Astrocyte (in vitro differentiated cells and primary cell): ENCODE measurements around the gene RAB11FIP4. TPM values are rescaled to one million over a fixed set of nuclear protein-coding genes. Genes with fewer than 3 reads are reported as not detected.

Source experiments
- DNase-seq: peaks from one replicate; pipeline ENCODE4 v3.0.0-alpha.2; 2010; ENCODE audit warnings: low read depth
- FAIRE-seq: peaks from 2 replicates; lab custom pipeline; 2011; peaks lifted over from hg19 to GRCh38; lab: Jason Lieb, UNC
- H2AFZ ChIP-seq: 2 replicates; pipeline ENCODE4 v1.6.0; 2012; ENCODE audit warnings: low read depth, low read length, inconsistent platforms
- H3K27ac ChIP-seq: 2 replicates; pipeline ENCODE4 v1.5.1; 2011; ENCODE audit warnings: low read depth, low read length, inconsistent platforms
- H3K27me3 ChIP-seq: 2 replicates; pipeline ENCODE4 v1.6.0; 2011; ENCODE audit warnings: low read length, inconsistent platforms; ENCODE audit not compliant: insufficient read depth
- H3K36me3 ChIP-seq: 2 replicates; pipeline ENCODE4 v1.5.1; 2011; ENCODE audit warnings: low read length, inconsistent platforms; ENCODE audit not compliant: insufficient read depth
- H3K4me1 ChIP-seq: 2 replicates; pipeline ENCODE4 v1.5.1; 2011; ENCODE audit warnings: low read length, inconsistent platforms; ENCODE audit not compliant: insufficient read depth
- H3K4me2 ChIP-seq: 2 replicates; pipeline ENCODE4 v1.6.0; 2012; ENCODE audit warnings: low read length, inconsistent platforms
- H3K4me3 ChIP-seq: 2 replicates; pipeline ENCODE4 v1.5.1; 2011; ENCODE audit warnings: low read depth, mild to moderate bottlenecking, low read length, inconsistent platforms; ENCODE audit not compliant: insufficient read depth
- H3K79me2 ChIP-seq: 2 replicates; pipeline ENCODE4 v1.6.0; 2012; ENCODE audit warnings: mild to moderate bottlenecking, low read length, inconsistent platforms; ENCODE audit not compliant: insufficient read depth
- H3K9ac ChIP-seq: 2 replicates; pipeline ENCODE4 v1.6.0; 2012; ENCODE audit warnings: mild to moderate bottlenecking, low read length, inconsistent platforms
- H3K9me3 ChIP-seq: 2 replicates; pipeline ENCODE4 v1.5.1; 2012; ENCODE audit warnings: low read depth, mild to moderate bottlenecking, low read length, inconsistent platforms; ENCODE audit not compliant: insufficient read depth
- H4K20me1 ChIP-seq: 2 replicates; pipeline ENCODE4 v1.6.0; 2012; ENCODE audit warnings: low read length, inconsistent platforms; ENCODE audit not compliant: insufficient read depth
- H3K27ac Mint-ChIP-seq: one replicate; pipeline ENCODE4 v1.8.0; 2021; ENCODE audit warnings: mild to moderate bottlenecking, mixed read lengths; ENCODE audit not compliant: unreplicated experiment
- H3K27me3 Mint-ChIP-seq: one replicate; pipeline ENCODE4 v1.8.0; 2021; ENCODE audit warnings: low read depth, mixed read lengths; ENCODE audit not compliant: unreplicated experiment
- H3K36me3 Mint-ChIP-seq: one replicate; pipeline ENCODE4 v1.8.0; 2021; ENCODE audit warnings: low read depth, mixed read lengths; ENCODE audit not compliant: unreplicated experiment
- H3K4me1 Mint-ChIP-seq: one replicate; pipeline ENCODE4 v1.8.0; 2021; ENCODE audit warnings: low read depth, mixed read lengths; ENCODE audit not compliant: unreplicated experiment
- H3K4me3 Mint-ChIP-seq: one replicate; pipeline ENCODE4 v1.8.0; 2021; ENCODE audit warnings: mild to moderate bottlenecking, moderate library complexity, mixed read lengths; ENCODE audit not compliant: unreplicated experiment
- H3K9me3 Mint-ChIP-seq: one replicate; pipeline ENCODE4 v1.8.0; 2021; ENCODE audit warnings: mild to moderate bottlenecking, mixed read lengths; ENCODE audit not compliant: unreplicated experiment
- CTCF ChIP-seq: IDR thresholded peaks from 2 replicates; pipeline ENCODE4 v1.5.1; 2011; ENCODE audit warnings: low read depth, mild to moderate bottlenecking, inconsistent platforms, low read length, moderate library complexity; ENCODE audit not compliant: insufficient read depth
- EZH2 ChIP-seq: IDR thresholded peaks from 2 replicates; pipeline ENCODE4 v1.6.1; 2012; ENCODE audit warnings: mild to moderate bottlenecking, low read length, inconsistent platforms; ENCODE audit not compliant: insufficient read depth
- total RNA-seq: library from RNA; stranded (reverse); gene quantifications from 2 replicates; pipeline ENCODE4 v1.2.1, GENCODE V29; 2021

RAB11FIP4 gene
- total RNA-seq, 1 donor from 2014 or later: 4.4 TPM

GRCh38 chr17:31568539-31568938, 177.1 kb downstream of the RAB11FIP4 start:
- no peaks in the 10 kb centered on the region for H3K9me3 ChIP-seq
- peaks cover 27% of the 10 kb centered on the region for H3K4me1 Mint-ChIP-seq
- no peak overlapping the region for H3K4me2 ChIP-seq
- no peak overlapping the region for H2AFZ ChIP-seq
- peaks cover 68% of the 10 kb centered on the region for H3K4me1 ChIP-seq
- peaks cover 99% of the 10 kb centered on the region for H3K79me2 ChIP-seq
- peaks cover 2% of the 10 kb centered on the region for H3K36me3 Mint-ChIP-seq
- FAIRE-seq: no peak
- no peak for TF ChIP-seq CTCF
- H3K27ac ChIP-seq: no peak overlapping the region
- H3K27ac Mint-ChIP-seq: no peak overlapping the region
- no peaks in the 10 kb centered on the region for H3K27me3 Mint-ChIP-seq
- no peak overlapping the region for H3K4me3 Mint-ChIP-seq
- DNase-seq: no peak
- no peak overlapping the region for H3K4me3 ChIP-seq
- H4K20me1 ChIP-seq: peaks cover 96% of the 10 kb centered on the region
- peaks cover 4% of the 10 kb centered on the region for H3K36me3 ChIP-seq
- H3K9me3 Mint-ChIP-seq: no peaks in the 10 kb centered on the region
- no peaks in the 10 kb centered on the region for H3K27me3 ChIP-seq
- H3K9ac ChIP-seq: no peak overlapping the region

- Mint-ChIP-seq H3K36me3 (peaks cover 2% of the 10 kb centered on the region), H3K9me3 (no peaks in the 10 kb centered on the region), H3K27me3 (no peaks in the 10 kb centered on the region), H3K4me3 (no peak overlapping the region), H3K27ac (no peak overlapping the region), H3K4me1 (peaks cover 23% of the 10 kb centered on the region)
- Histone ChIP-seq H2AFZ (no peak overlapping the region), H3K36me3 (no peaks in the 10 kb centered on the region), H3K4me2 (no peak overlapping the region), H3K27me3 (no peaks in the 10 kb centered on the region), H3K4me1 (peaks cover 54% of the 10 kb centered on the region), H4K20me1 (peaks cover 97% of the 10 kb centered on the region), H3K27ac (peak overlapping the region; percentile 13), H3K4me3 (no peak overlapping the region), H3K9ac (no peak overlapping the region), H3K79me2 (peaks cover 99% of the 10 kb centered on the region), H3K9me3 (no peaks in the 10 kb centered on the region)
- FAIRE-seq (no peak), DNase-seq (no peak)
- TF ChIP-seq CTCF: no peak
- TF ChIP-seq EZH2: no peak
These were observed 178.8 kb downstream of the RAB11FIP4 start for GRCh38 chr17:31570231-31570630.

- Histone ChIP-seq H3K4me2 (peak overlapping the region; percentile 70), H3K27ac (peak overlapping the region; percentile 81), H3K4me3 (no peak overlapping the region), H3K9ac (peak overlapping the region; percentile 59), H3K9me3 (no peaks in the 10 kb centered on the region), H3K36me3 (peaks cover 2% of the 10 kb centered on the region), H3K79me2 (peaks cover 99% of the 10 kb centered on the region), H2AFZ (no peak overlapping the region), H4K20me1 (peaks cover 97% of the 10 kb centered on the region), H3K27me3 (no peaks in the 10 kb centered on the region), H3K4me1 (peaks cover 44% of the 10 kb centered on the region)
- H3K27me3 Mint-ChIP-seq: no peaks in the 10 kb centered on the region
- no peak overlapping the region for H3K4me3 Mint-ChIP-seq
- no peaks in the 10 kb centered on the region for H3K9me3 Mint-ChIP-seq
- no peak overlapping the region for H3K27ac Mint-ChIP-seq
- DNase-seq (peak; percentile 100), FAIRE-seq (no peak)
- TF ChIP-seq EZH2: no peak
- TF ChIP-seq CTCF: no peak
- peaks cover 2% of the 10 kb centered on the region for H3K36me3 Mint-ChIP-seq
- peaks cover 18% of the 10 kb centered on the region for H3K4me1 Mint-ChIP-seq
These were observed 179.7 kb downstream of the RAB11FIP4 start for GRCh38 chr17:31570951-31571892.
